DND-41 (cell line): ENCODE data around the gene TAS2R30.

Experiments
- ATAC-seq: fragments of 200-7000 bp; cut with Tn5 transposase; 3 replicates; pipeline ENCODE4 v1.9.1; 2021; ENCODE audit warnings: low read depth; ENCODE audit not compliant: insufficient read depth
- DNase-seq: peaks from one replicate; pipeline ENCODE4 v3.0.0-alpha.2; 2020
- H2AFZ ChIP-seq: 2 replicates; pipeline ENCODE4 v1.6.0; 2012; ENCODE audit warnings: low read depth, low read length
- H3K27ac ChIP-seq: 2 replicates; pipeline ENCODE4 v1.5.1; 2012; ENCODE audit warnings: low read length, inconsistent platforms
- H3K27me3 ChIP-seq: fragments of 200-600 bp; sonication (generic); 2 replicates; pipeline ENCODE4 v1.6.0; 2012; ENCODE audit warnings: low read length, mild to moderate bottlenecking, inconsistent platforms; ENCODE audit not compliant: insufficient read depth, poor library complexity
- H3K36me3 ChIP-seq: 2 replicates; pipeline ENCODE4 v1.5.1; 2012; ENCODE audit warnings: low read length, inconsistent platforms; ENCODE audit not compliant: insufficient read depth
- H3K4me1 ChIP-seq: 2 replicates; pipeline ENCODE4 v1.5.1; 2012; ENCODE audit warnings: mild to moderate bottlenecking, low read length; ENCODE audit not compliant: insufficient read depth
- H3K4me2 ChIP-seq: 2 replicates; pipeline ENCODE4 v1.6.0; 2012; ENCODE audit warnings: mild to moderate bottlenecking, moderate library complexity, low read length, inconsistent platforms; ENCODE audit not compliant: insufficient read depth
- H3K4me3 ChIP-seq, 2 experiments: fragments of 200-600 bp in 1 of 2; shearing (Covaris generic) in 1 of 2; 2 replicates each; pipeline ENCODE4 v1.5.1; 2012 to 2016; ENCODE audit warnings: inconsistent platforms in 2 of 2, low read length in 2 of 2, mild to moderate bottlenecking in 2 of 2, low read depth in 1 of 2, moderate library complexity in 1 of 2
- H3K79me2 ChIP-seq: 2 replicates; pipeline ENCODE4 v1.6.0; 2012; ENCODE audit warnings: low read length, inconsistent platforms; ENCODE audit not compliant: insufficient read depth
- H3K9ac ChIP-seq: 2 replicates; pipeline ENCODE4 v1.6.0; 2012; ENCODE audit warnings: low read depth, mild to moderate bottlenecking, inconsistent platforms, low read length, moderate library complexity
- H3K9me3 ChIP-seq: 2 replicates; pipeline ENCODE4 v1.5.1; 2012; ENCODE audit warnings: low read length, moderate library complexity, mild to moderate bottlenecking, inconsistent platforms; ENCODE audit not compliant: insufficient read depth, severe bottlenecking
- H4K20me1 ChIP-seq: 2 replicates; pipeline ENCODE4 v1.6.0; 2012; ENCODE audit warnings: low read length; ENCODE audit not compliant: insufficient read depth
- CTCF ChIP-seq: IDR thresholded peaks from 2 replicates; pipeline ENCODE4 v1.5.1; 2012; ENCODE audit warnings: borderline replicate concordance, low read length, moderate library complexity, mild to moderate bottlenecking; ENCODE audit not compliant: poor library complexity, severe bottlenecking; ENCODE audit errors: extremely low read depth
- EZH2 ChIP-seq: IDR thresholded peaks from 3 replicates; pipeline ENCODE4 v1.6.1; 2012; ENCODE audit warnings: borderline replicate concordance, low read depth, mild to moderate bottlenecking, moderate library complexity, low read length, inconsistent platforms; ENCODE audit not compliant: severe bottlenecking

TAS2R30 gene

GRCh38 chr12:11134305-11134704, at the start of gene TAS2R30:
TSS of gene TAS2R30 (minus strand) at chr12:11134644. CDS start at chr12:11134244, 400 bp downstream.
- Histone ChIP-seq H4K20me1 (peaks cover 11% of the 10 kb centered on the region; the same call in 1 of the 2 replicates), H2AFZ (no peak within 1 kb of the TSS), H3K4me3 (no peak within 1 kb of the TSS), H3K79me2 (peaks cover 82% of the 10 kb centered on the region), H3K4me2 (no peak within 1 kb of the TSS), H3K27ac (no peak within 1 kb of the TSS), H3K36me3 (peaks cover 16% of the 10 kb centered on the region), H3K9ac (no peak within 1 kb of the TSS), H3K27me3 (no peaks in the 10 kb centered on the region), H3K9me3 (no peaks in the 10 kb centered on the region), H3K4me1 (no peaks in the 10 kb centered on the region)
- DNase-seq (no peak), ATAC-seq (no peak)
- TF ChIP-seq CTCF = no peak
- TF ChIP-seq EZH2 = no peak

GRCh38 chr12:11183011-11183410, 48.6 kb upstream of the TAS2R30 start:
- no peak for ATAC-seq
- no peak overlapping the region for H3K27ac ChIP-seq
- TF ChIP-seq CTCF (no peak), EZH2 (no peak)

GRCh38 chr12:11182529-11182928, 48.1 kb upstream of the TAS2R30 start:
- TF ChIP-seq CTCF (no peak), EZH2 (no peak)
- Histone ChIP-seq H3K27ac (no peak overlapping the region), H3K4me1 (no peaks in the 10 kb centered on the region), H2AFZ (no peak overlapping the region), H4K20me1 (no peaks in the 10 kb centered on the region), H3K27me3 (no peaks in the 10 kb centered on the region), H3K36me3 (no peaks in the 10 kb centered on the region), H3K4me2 (no peak overlapping the region), H3K9me3 (no peaks in the 10 kb centered on the region), H3K79me2 (no peaks in the 10 kb centered on the region), H3K9ac (no peak overlapping the region), H3K4me3 (no peak overlapping the region)
- ATAC-seq (no peak), DNase-seq (no peak)

More at GRCh38 chr12:11183011-11183410, 48.6 kb upstream of the TAS2R30 start:
- no peaks in the 10 kb centered on the region for H4K20me1 ChIP-seq
- no peak overlapping the region for H3K4me3 ChIP-seq
- no peaks in the 10 kb centered on the region for H3K79me2 ChIP-seq
- H2AFZ ChIP-seq = no peak overlapping the region
- H3K36me3 ChIP-seq = no peaks in the 10 kb centered on the region
- no peaks in the 10 kb centered on the region for H3K27me3 ChIP-seq
- no peak overlapping the region for H3K9ac ChIP-seq
- H3K9me3 ChIP-seq = no peaks in the 10 kb centered on the region
- H3K4me1 ChIP-seq = no peaks in the 10 kb centered on the region
- no peak overlapping the region for H3K4me2 ChIP-seq
- no peak for DNase-seq

GRCh38 chr12:11178250-11178649, 43.8 kb upstream of the TAS2R30 start:
- Histone ChIP-seq H3K4me2 (no peak overlapping the region), H3K9me3 (no peaks in the 10 kb centered on the region), H3K9ac (no peak overlapping the region), H3K4me3 (no peak overlapping the region), H3K4me1 (peaks cover 8% of the 10 kb centered on the region; the same call in 1 of the 2 replicates), H2AFZ (no peak overlapping the region), H3K27me3 (no peaks in the 10 kb centered on the region), H4K20me1 (peaks cover 5% of the 10 kb centered on the region; the same call in 1 of the 2 replicates), H3K36me3 (peaks cover 11% of the 10 kb centered on the region; the same call in 1 of the 2 replicates), H3K27ac (no peak overlapping the region), H3K79me2 (peaks cover 21% of the 10 kb centered on the region)
- no peak for ATAC-seq
- TF ChIP-seq EZH2 (no peak), CTCF (no peak)
- DNase-seq = no peak
